SK-N-SH treated with all-trans-retinoic acid at 6 μM for 48 hours (cell line): Measurements from ENCODE around the gene SLC35E1.

Source experiments
- ARNTL ChIP-seq: fragments of 450-650 bp; formaldehyde crosslinking; IDR thresholded peaks from 2 replicates; pipeline ENCODE4 v1.5.0; 2020; ENCODE audit warnings: low read depth, mild to moderate bottlenecking, moderate library complexity, borderline replicate concordance
- GLIS3 ChIP-seq: fragments of 250-450 bp; sonication (Bioruptor Pico); IDR thresholded peaks from 2 replicates; pipeline ENCODE4 v1.5.0; 2020; ENCODE audit warnings: mild to moderate bottlenecking, moderate library complexity
- TOX ChIP-seq: fragments of 250-450 bp; sonication (Bioruptor Pico); IDR thresholded peaks from 2 replicates; pipeline ENCODE4 v1.8.0; 2021; ENCODE audit warnings: mild to moderate bottlenecking, moderate library complexity, borderline replicate concordance
- TSHZ2 ChIP-seq: fragments of 250-450 bp; sonication (Bioruptor Pico); IDR thresholded peaks from 2 replicates; pipeline ENCODE4 v1.5.0; 2020; ENCODE audit warnings: mild to moderate bottlenecking, moderate library complexity
- ZC3H10 ChIP-seq: fragments of 250-450 bp; sonication (Bioruptor Pico); IDR thresholded peaks from 2 replicates; pipeline ENCODE4 v1.5.1; 2021; ENCODE audit warnings: mild to moderate bottlenecking, moderate library complexity
- ZFP3 ChIP-seq: fragments of 250-450 bp; sonication (Bioruptor Pico); IDR thresholded peaks from 2 replicates; pipeline ENCODE4 v1.5.0; 2020; ENCODE audit warnings: mild to moderate bottlenecking, moderate library complexity
- ZFP30 ChIP-seq: fragments of 450-650 bp; formaldehyde crosslinking; IDR thresholded peaks from 2 replicates; pipeline ENCODE4 v1.5.0; 2022; ENCODE audit warnings: mild to moderate bottlenecking, moderate library complexity
- ZNF70 ChIP-seq: fragments of 450-650 bp; formaldehyde crosslinking; IDR thresholded peaks from 2 replicates; pipeline ENCODE4 v1.5.0; 2020; ENCODE audit warnings: mild to moderate bottlenecking, moderate library complexity
- ZNF8 ChIP-seq: fragments of 450-650 bp; formaldehyde crosslinking; IDR thresholded peaks from 2 replicates; pipeline ENCODE4 v1.5.0; 2020; ENCODE audit warnings: mild to moderate bottlenecking, moderate library complexity
- TF ChIP-seq, protein P1 (sequence below): fragments of 250-450 bp; sonication (Bioruptor Pico); IDR thresholded peaks from 2 replicates; pipeline ENCODE4 v1.8.0; 2020; ENCODE audit warnings: mild to moderate bottlenecking, moderate library complexity, borderline replicate concordance

- TF ChIP-seq ARNTL (CRISPR knock-in tag) (no peak), ZFP30 (CRISPR knock-in tag) (no peak), ZNF8 (no peak), ZNF70 (no peak), ZC3H10 (CRISPR knock-in tag) (no peak), TOX (CRISPR knock-in tag) (no peak), TSHZ2 (CRISPR knock-in tag) (no peak), ZFP3 (CRISPR knock-in tag) (no peak), GLIS3 (no peak)
- TF ChIP-seq, protein P1, sequence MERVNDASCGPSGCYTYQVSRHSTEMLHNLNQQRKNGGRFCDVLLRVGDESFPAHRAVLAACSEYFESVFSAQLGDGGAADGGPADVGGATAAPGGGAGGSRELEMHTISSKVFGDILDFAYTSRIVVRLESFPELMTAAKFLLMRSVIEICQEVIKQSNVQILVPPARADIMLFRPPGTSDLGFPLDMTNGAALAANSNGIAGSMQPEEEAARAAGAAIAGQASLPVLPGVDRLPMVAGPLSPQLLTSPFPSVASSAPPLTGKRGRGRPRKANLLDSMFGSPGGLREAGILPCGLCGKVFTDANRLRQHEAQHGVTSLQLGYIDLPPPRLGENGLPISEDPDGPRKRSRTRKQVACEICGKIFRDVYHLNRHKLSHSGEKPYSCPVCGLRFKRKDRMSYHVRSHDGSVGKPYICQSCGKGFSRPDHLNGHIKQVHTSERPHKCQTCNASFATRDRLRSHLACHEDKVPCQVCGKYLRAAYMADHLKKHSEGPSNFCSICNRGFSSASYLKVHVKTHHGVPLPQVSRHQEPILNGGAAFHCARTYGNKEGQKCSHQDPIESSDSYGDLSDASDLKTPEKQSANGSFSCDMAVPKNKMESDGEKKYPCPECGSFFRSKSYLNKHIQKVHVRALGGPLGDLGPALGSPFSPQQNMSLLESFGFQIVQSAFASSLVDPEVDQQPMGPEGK (CRISPR knock-in tag), result no peak
Observed at GRCh38 chr19:16585808-16586476, 13.7 kb upstream of the SLC35E1 start.
